WTC11 (cell line): ENCODE data around the gene MYO5B.
"Not testable (repeated sequence)": the region's sequence is repeated elsewhere in the genome, so short reads cannot be mapped to it uniquely, and the experiment has no call there.

Experiments used
- CREB1 ChIP-seq: sonication (generic); formaldehyde crosslinking; IDR thresholded peaks from 2 replicates; pipeline ENCODE4 v1.8.0; 2023; ENCODE audit warnings: mild to moderate bottlenecking, missing genetic modification reagents
- CTCF ChIP-seq: fragments of 200-600 bp; IDR thresholded peaks from 2 replicates; pipeline ENCODE4 v1.8.0; 2022; ENCODE audit warnings: antibody characterized with exemption
- FOXK1 ChIP-seq: sonication (generic); formaldehyde crosslinking; IDR thresholded peaks from 2 replicates; pipeline ENCODE4 v1.8.0; 2022; ENCODE audit warnings: mild to moderate bottlenecking, moderate library complexity, missing genetic modification reagents
- FOXP1 ChIP-seq: sonication (generic); formaldehyde crosslinking; IDR thresholded peaks from 2 replicates; pipeline ENCODE4 v1.8.0; 2022; ENCODE audit warnings: missing genetic modification reagents, mild to moderate bottlenecking, moderate library complexity, borderline replicate concordance
- HMGXB4 ChIP-seq: sonication (generic); formaldehyde crosslinking; IDR thresholded peaks from 2 replicates; pipeline ENCODE4 v1.8.1; 2023; ENCODE audit warnings: mild to moderate bottlenecking, moderate library complexity, missing genetic modification reagents
- MAX ChIP-seq: sonication (generic); formaldehyde crosslinking; IDR thresholded peaks from 2 replicates; pipeline ENCODE4 v1.8.0; 2022; ENCODE audit warnings: mild to moderate bottlenecking, missing genetic modification reagents
- PRDM15 ChIP-seq: sonication (generic); formaldehyde crosslinking; IDR thresholded peaks from 2 replicates; pipeline ENCODE4 v1.8.0; 2022; ENCODE audit warnings: missing genetic modification reagents
- SP1 ChIP-seq: sonication (generic); formaldehyde crosslinking; conservative IDR thresholded peaks from 2 replicates; pipeline ENCODE4 v1.8.1; 2022; ENCODE audit warnings: missing genetic modification reagents
- USF1 ChIP-seq: sonication (generic); formaldehyde crosslinking; IDR thresholded peaks from 2 replicates; pipeline ENCODE4 v1.8.0; 2022; ENCODE audit warnings: mild to moderate bottlenecking, missing genetic modification reagents
- USF2 ChIP-seq: sonication (generic); formaldehyde crosslinking; IDR thresholded peaks from 2 replicates; pipeline ENCODE4 v1.8.1; 2023; ENCODE audit warnings: mild to moderate bottlenecking, missing genetic modification reagents, moderate library complexity
- ZNF138 ChIP-seq: sonication (generic); formaldehyde crosslinking; conservative IDR thresholded peaks from 2 replicates; pipeline ENCODE4 v1.8.1; 2022; ENCODE audit warnings: mild to moderate bottlenecking, moderate library complexity, missing genetic modification reagents
- ZNF263 ChIP-seq: sonication (generic); formaldehyde crosslinking; IDR thresholded peaks from 2 replicates; pipeline ENCODE4 v1.8.1; 2022; ENCODE audit warnings: low read depth, mild to moderate bottlenecking, moderate library complexity, missing genetic modification reagents
- ZNF425 ChIP-seq: fragments of 250-450 bp; sonication (Bioruptor Pico); conservative IDR thresholded peaks from 2 replicates; pipeline ENCODE4 v1.9.0; 2021; ENCODE audit warnings: mild to moderate bottlenecking
- ZSCAN18 ChIP-seq: fragments of 250-450 bp; sonication (Bioruptor Pico); IDR thresholded peaks from 2 replicates; pipeline ENCODE4 v2.1.2; 2022; ENCODE audit warnings: mild to moderate bottlenecking, moderate library complexity

GRCh38 chr18:49789560-49790134, 405.3 kb downstream of the MYO5B start:
- not testable (repeated sequence) for TF ChIP-seq SP1 (CRISPR knock-in tag); USF2; PRDM15 (CRISPR knock-in tag); CTCF; ZNF138 (CRISPR knock-in tag); USF1 (CRISPR knock-in tag); FOXP1 (CRISPR knock-in tag); MAX; ZNF263 (CRISPR knock-in tag); ZNF425; FOXK1; HMGXB4 (CRISPR knock-in tag); ZSCAN18 (CRISPR knock-in tag); CREB1
